ENCODE data around the gene NKAIN2.

- no peak for TF ChIP-seq CTCF (IDR thresholded peaks at IDR 0.05; ENCODE audit: low read length)
- no peak for TF ChIP-seq EZH2phosphoT487 (IDR thresholded peaks at IDR 0.05; ENCODE audit: low read length)
Measured at GRCh38 chr6:124684621-124685020, 881.0 kb downstream of the NKAIN2 start.
